ENCODE results near the gene VCL.
"Not testable (repeated sequence)": the region's sequence is repeated elsewhere in the genome, so short reads cannot be mapped to it uniquely, and the experiment has no call there.

Gene VCL

GRCh38 chr10:74006269-74006668 is 8.4 kb downstream of the VCL start:
- no peak for DNase-seq (ENCODE audit: low spot score)

GRCh38 chr10:74008212-74008731 is 10.4 kb downstream of the VCL start:
- DNase-seq (ENCODE audit: low spot score): no peak

GRCh38 chr10:74011017-74011416 is 13.1 kb downstream of the VCL start:
- no peak for DNase-seq (ENCODE audit: low spot score)

- DNase-seq (ENCODE audit: low spot score): peak; percentile 50
These were observed 13.9 kb downstream of the VCL start for GRCh38 chr10:74011770-74012169.

GRCh38 chr10:74012480-74012879 is 14.6 kb downstream of the VCL start:
- no peak for DNase-seq (ENCODE audit: low spot score)

GRCh38 chr10:74013004-74013403 is 15.1 kb downstream of the VCL start:
- DNase-seq (ENCODE audit: low spot score): no peak

GRCh38 chr10:74014574-74014973 is 16.7 kb downstream of the VCL start:
- DNase-seq (ENCODE audit: low spot score): not testable (repeated sequence)

GRCh38 chr10:74018241-74018640 is 20.3 kb downstream of the VCL start:
- DNase-seq (ENCODE audit: low spot score): no peak

- DNase-seq (ENCODE audit: low spot score): peak; percentile 70
These were observed 23.5 kb downstream of the VCL start for GRCh38 chr10:74021248-74022055.

- no peak for DNase-seq (ENCODE audit: low spot score)
These were observed 25.2 kb downstream of the VCL start for GRCh38 chr10:74022926-74023629.

- DNase-seq (ENCODE audit: low spot score): no peak
These were observed 26.7 kb downstream of the VCL start for GRCh38 chr10:74024600-74024999.

- no peak for DNase-seq (ENCODE audit: low spot score)
These were observed 27.6 kb downstream of the VCL start for GRCh38 chr10:74025380-74025978.

- DNase-seq (ENCODE audit: low spot score): no peak
These were observed 28.6 kb downstream of the VCL start for GRCh38 chr10:74026428-74027015.

- DNase-seq (ENCODE audit: low spot score): no peak
These were observed 29.8 kb downstream of the VCL start for GRCh38 chr10:74027702-74028101.

- DNase-seq (ENCODE audit: low spot score): no peak
These were observed 32.0 kb downstream of the VCL start for GRCh38 chr10:74029943-74030342.

- DNase-seq (ENCODE audit: low spot score): not testable (repeated sequence)
These were observed 34.3 kb downstream of the VCL start for GRCh38 chr10:74032208-74032607.

- no peak for DNase-seq (ENCODE audit: low spot score)
These were observed 35.2 kb downstream of the VCL start for GRCh38 chr10:74032900-74033655.

- no peak for DNase-seq (ENCODE audit: low spot score)
These were observed 35.8 kb downstream of the VCL start for GRCh38 chr10:74033702-74034101.

- DNase-seq (ENCODE audit: low spot score): no peak
These were observed 36.4 kb downstream of the VCL start for GRCh38 chr10:74034301-74034700.

- no peak for DNase-seq (ENCODE audit: low spot score)
These were observed 37.4 kb downstream of the VCL start for GRCh38 chr10:74035303-74035702.

- DNase-seq (ENCODE audit: low spot score): no peak
These were observed 38.6 kb downstream of the VCL start for GRCh38 chr10:74036474-74036873.

Measured in hematopoietic multipotent progenitor cell treated with erythropoietin and hydrocortisone succinate and interleukin-3 and kit ligand, for 15 days (in vitro differentiated cells).